GM23338 (cell line): ENCODE data around the gene NFKB2. TPM values are rescaled to one million over a fixed set of nuclear protein-coding genes. Genes with fewer than 3 reads are reported as not detected.

Experiments
- ATAC-seq: fragments of 200-7000 bp; cut with Tn5 transposase; 3 replicates; pipeline ENCODE4 v1.9.1; 2020
- DNase-seq: peaks from one replicate; pipeline ENCODE4 v3.0.0-alpha.2; 2015; ENCODE audit warnings: low spot score
- H2AFZ ChIP-seq: fragments of 200-600 bp; sonication (generic); 2 replicates; pipeline ENCODE4 v1.8.0; 2016; ENCODE audit warnings: antibody characterized with exemption, mild to moderate bottlenecking, moderate library complexity
- H3F3A ChIP-seq: fragments of 200-600 bp; sonication (generic); replicated peaks from 2 replicates; pipeline ENCODE4 v1.8.0; 2017; ENCODE audit warnings: antibody characterized with exemption, mixed run types, low read depth
- H3K27ac ChIP-seq: fragments of 200-600 bp; sonication (generic); 2 replicates; pipeline ENCODE4 v1.6.1; 2016; ENCODE audit warnings: low read depth
- H3K27me3 ChIP-seq: fragments of 200-600 bp; sonication (generic); 2 replicates; pipeline ENCODE4 v1.8.0; 2016; ENCODE audit warnings: mild to moderate bottlenecking, mixed run types, moderate library complexity; ENCODE audit not compliant: insufficient read depth
- H3K36me3 ChIP-seq: fragments of 200-600 bp; sonication (generic); 2 replicates; pipeline ENCODE4 v1.8.0; 2016; ENCODE audit warnings: mild to moderate bottlenecking; ENCODE audit not compliant: insufficient read depth
- H3K4me1 ChIP-seq: fragments of 200-600 bp; sonication (generic); 2 replicates; pipeline ENCODE4 v1.8.0; 2016; ENCODE audit warnings: mild to moderate bottlenecking, moderate library complexity; ENCODE audit not compliant: insufficient read depth
- H3K4me2 ChIP-seq: fragments of 200-600 bp; sonication (generic); 2 replicates; pipeline ENCODE4 v1.7.1; 2017; ENCODE audit warnings: mixed run types
- H3K4me3 ChIP-seq: fragments of 200-600 bp; sonication (generic); 2 replicates; pipeline ENCODE4 v1.6.1; 2016; ENCODE audit warnings: mixed run types
- H3K79me2 ChIP-seq: fragments of 200-600 bp; sonication (generic); replicated peaks from 2 replicates; pipeline ENCODE4 v1.8.0; 2017; ENCODE audit warnings: mild to moderate bottlenecking; ENCODE audit not compliant: insufficient read depth
- H3K9me2 ChIP-seq: fragments of 200-600 bp; sonication (generic); 2 replicates; pipeline ENCODE4 v1.8.0; 2017; ENCODE audit not compliant: insufficient read depth
- H4K20me1 ChIP-seq: fragments of 200-600 bp; sonication (generic); replicated peaks from 2 replicates; pipeline ENCODE4 v1.8.0; 2017; ENCODE audit warnings: mild to moderate bottlenecking; ENCODE audit not compliant: insufficient read depth
- H3K27ac Mint-ChIP-seq: 2 replicates; pipeline ENCODE4 v1.8.0; 2020; ENCODE audit warnings: inconsistent platforms, mild to moderate bottlenecking, moderate library complexity, mixed read lengths
- H3K27me3 Mint-ChIP-seq: 3 replicates; pipeline ENCODE4 v1.8.0; 2022; ENCODE audit warnings: low read depth, mild to moderate bottlenecking, moderate library complexity, mixed read lengths, inconsistent platforms; ENCODE audit not compliant: insufficient read depth, poor library complexity
- H3K36me3 Mint-ChIP-seq: 3 replicates; pipeline ENCODE4 v1.8.0; 2021; ENCODE audit warnings: low read depth, mild to moderate bottlenecking, inconsistent platforms, moderate library complexity, mixed read lengths
- H3K4me1 Mint-ChIP-seq: 3 replicates; pipeline ENCODE4 v1.8.0; 2020; ENCODE audit warnings: mild to moderate bottlenecking, inconsistent platforms, mixed read lengths
- H3K4me3 Mint-ChIP-seq: 3 replicates; pipeline ENCODE4 v1.8.0; 2021; ENCODE audit warnings: moderate library complexity, mild to moderate bottlenecking, inconsistent platforms, mixed read lengths
- H3K9me3 Mint-ChIP-seq: 3 replicates; pipeline ENCODE4 v1.8.0; 2020; ENCODE audit warnings: moderate library complexity, mild to moderate bottlenecking, inconsistent platforms, mixed read lengths
- CREB1 ChIP-seq: fragments of 250-450 bp; sonication (Bioruptor Pico); IDR thresholded peaks from 2 replicates; pipeline ENCODE4 v1.5.0; 2020; ENCODE audit warnings: low read depth, mild to moderate bottlenecking, moderate library complexity
- CTCF ChIP-seq, 2 experiments: fragments of 200-600 bp in 1 of 2; sonication (generic) in 1 of 2; conservative IDR thresholded peaks; 2 replicates each; pipeline versions ENCODE4 v1.5.1 to v1.6.1; 2016 to 2017; ENCODE audit warnings: antibody characterized with exemption in 2 of 2, low read depth in 2 of 2, mild to moderate bottlenecking in 2 of 2, moderate library complexity in 1 of 2
- JUNB ChIP-seq: IDR thresholded peaks from one replicate; pipeline ENCODE4 v1.6.1; 2016; ENCODE audit warnings: antibody characterized with exemption; ENCODE audit not compliant: unreplicated experiment
- NANOG ChIP-seq: IDR thresholded peaks from 2 replicates; pipeline ENCODE4 v1.6.1; 2016; ENCODE audit warnings: antibody characterized with exemption, borderline replicate concordance
- POLR2AphosphoS5 ChIP-seq: IDR thresholded peaks from 2 replicates; pipeline ENCODE4 v1.6.1; 2016; ENCODE audit warnings: antibody characterized with exemption, low read depth
- STAT1 ChIP-seq: IDR thresholded peaks from one replicate; pipeline ENCODE4 v1.6.1; 2016; ENCODE audit warnings: antibody characterized with exemption; ENCODE audit not compliant: unreplicated experiment
- ZNF114 ChIP-seq: fragments of 250-450 bp; sonication (Bioruptor Pico); IDR thresholded peaks from 2 replicates; pipeline ENCODE4 v1.5.0; 2020; ENCODE audit warnings: mild to moderate bottlenecking, moderate library complexity
- ZNF331 ChIP-seq: fragments of 250-450 bp; sonication (Bioruptor Pico); IDR thresholded peaks from 2 replicates; pipeline ENCODE4 v1.5.0; 2020; ENCODE audit warnings: low read depth, mild to moderate bottlenecking, moderate library complexity
- ZNF462 ChIP-seq: fragments of 250-450 bp; sonication (Bioruptor Pico); IDR thresholded peaks from 2 replicates; pipeline ENCODE4 v1.5.0; 2020; ENCODE audit warnings: mild to moderate bottlenecking, moderate library complexity
- polyA plus RNA-seq: library from polyadenylated mRNA; unstranded; fragments of >200 nt; fragmentation: Nextera tagmentation; extraction: Ambion mirVana; gene quantifications from 2 replicates; pipeline ENCODE4 v1.2.1, GENCODE V29; 2016
- total RNA-seq: library from RNA; depleted of rRNA; stranded (reverse); fragments of >200 nt; shearing (Covaris generic); gene quantifications from 2 replicates; pipeline ENCODE4 v1.2.3, GENCODE V29; 2014

Gene NFKB2
- total and polyA plus RNA-seq, 2 experiments from 2014 or later = 6.8 to 29.4 TPM

- Histone ChIP-seq H3F3A (0 out of 2 replicates have a peak, but pooled peaks cover 9% of the 10 kb centered on the region), H3K27me3 (peaks cover 12% of the 10 kb centered on the region), H3K79me2 (no peaks in the 10 kb centered on the region), H3K4me1 (0 out of 2 replicates have a peak, but pooled peaks cover 3% of the 10 kb centered on the region), H3K9me2 (no peaks in the 10 kb centered on the region), H3K4me2 (no peak overlapping the region), H4K20me1 (no peaks in the 10 kb centered on the region), H3K36me3 (no peaks in the 10 kb centered on the region), H3K27ac (no peak overlapping the region), H3K4me3 (no peak overlapping the region), H2AFZ (no peak overlapping the region)
- DNase-seq (no peak), ATAC-seq (no peak)
- Mint-ChIP-seq H3K36me3 (no peaks in the 10 kb centered on the region; the same call in 2 of the 3 replicates), H3K27me3 (peaks cover 31% of the 10 kb centered on the region), H3K4me3 (no peak overlapping the region), H3K9me3 (no peaks in the 10 kb centered on the region), H3K4me1 (peaks cover 7% of the 10 kb centered on the region; the same call in 2 of the 3 replicates), H3K27ac (no peak overlapping the region)
- TF ChIP-seq NANOG = no peak
Observed at GRCh38 chr10:102403115-102403514, 7.6 kb downstream of the NFKB2 start.

- no peak overlapping the region for H2AFZ ChIP-seq
- ATAC-seq = no peak
- Mint-ChIP-seq H3K36me3 (peaks cover under 1% of the 10 kb centered on the region; the same call in 1 of the 3 replicates), H3K27ac (no peak overlapping the region), H3K27me3 (peaks cover 38% of the 10 kb centered on the region), H3K4me3 (no peak overlapping the region), H3K4me1 (peaks cover 13% of the 10 kb centered on the region), H3K9me3 (no peaks in the 10 kb centered on the region)
- H3K27ac ChIP-seq = no peak overlapping the region
- peaks cover 23% of the 10 kb centered on the region for H3K27me3 ChIP-seq
- peaks cover 5% of the 10 kb centered on the region for H3K4me1 ChIP-seq
- no peak for DNase-seq
- 0 out of 2 replicates have a peak, but pooled peaks cover 9% of the 10 kb centered on the region for H3F3A ChIP-seq
- no peaks in the 10 kb centered on the region for H3K36me3 ChIP-seq
- no peaks in the 10 kb centered on the region for H3K79me2 ChIP-seq
- no peaks in the 10 kb centered on the region for H4K20me1 ChIP-seq
- H3K4me2 ChIP-seq = no peak overlapping the region
- no peak overlapping the region for H3K4me3 ChIP-seq
- no peaks in the 10 kb centered on the region for H3K9me2 ChIP-seq
- TF ChIP-seq ZNF331 (CRISPR knock-in tag) (no peak), ZNF114 (no peak), CREB1 (CRISPR knock-in tag) (no peak), ZNF462 (CRISPR knock-in tag) (no peak), STAT1 (no peak), NANOG (no peak), POLR2AphosphoS5 (no peak), CTCF (conservative IDR thresholded peaks at IDR 0.05; ENCODE audit: low read depth in 2 of 2) (no peak), JUNB (no peak)
Observed at GRCh38 chr10:102404361-102405107, 9.0 kb downstream of the NFKB2 start.
